ENCODE measurements around the gene CRISPLD2.

The CRISPLD2 gene

DNA sequence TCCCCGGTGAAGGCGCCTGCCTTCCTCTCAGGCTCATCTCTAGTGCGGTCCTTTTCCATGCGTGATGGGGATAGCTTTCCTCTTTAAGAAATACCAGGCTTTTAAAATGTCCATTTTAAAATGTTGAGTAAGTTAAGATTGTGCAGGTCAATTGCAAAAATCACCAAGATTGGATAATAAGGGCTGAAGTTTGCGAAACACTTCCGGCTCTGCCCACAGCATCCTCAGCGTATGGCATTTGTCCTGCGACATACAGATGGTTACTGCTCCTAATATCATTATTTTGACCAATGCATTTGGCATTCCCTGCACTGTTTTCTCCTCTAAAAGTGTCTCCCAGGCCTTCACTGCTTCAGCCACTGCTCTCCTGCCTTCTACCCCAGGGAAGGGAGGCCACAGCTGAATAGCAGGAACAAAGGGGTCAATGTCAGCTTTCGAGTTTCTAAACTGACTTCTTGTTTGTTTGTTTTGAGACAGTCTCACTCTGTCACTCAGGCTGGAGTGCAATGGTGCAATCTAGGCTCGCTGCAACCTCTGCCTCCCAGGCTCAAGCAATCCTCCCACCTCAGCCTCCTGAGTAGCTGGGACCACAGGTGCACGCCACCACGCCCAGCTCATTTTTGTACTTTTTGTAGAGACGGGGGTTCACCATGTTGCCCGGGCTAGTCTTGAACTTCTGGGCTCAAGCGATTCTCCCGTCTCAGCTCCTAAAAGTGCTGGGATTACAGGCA is 91.9 kb downstream of the CRISPLD2 start:
- no peaks in the 10 kb centered on the region for H3K9me3 ChIP-seq
- intact Hi-C loops (cut with DNase I; ENCODE audit: low total_unique reads): no loop called here
- no peak overlapping the region for H3K27ac ChIP-seq
- no peak overlapping the region for H3K4me3 ChIP-seq
- no peak for DNase-seq
- H3K27me3 ChIP-seq: peaks cover 0 to 14% of the 10 kb centered on the region in 2 donors
- TF ChIP-seq, protein P1, sequence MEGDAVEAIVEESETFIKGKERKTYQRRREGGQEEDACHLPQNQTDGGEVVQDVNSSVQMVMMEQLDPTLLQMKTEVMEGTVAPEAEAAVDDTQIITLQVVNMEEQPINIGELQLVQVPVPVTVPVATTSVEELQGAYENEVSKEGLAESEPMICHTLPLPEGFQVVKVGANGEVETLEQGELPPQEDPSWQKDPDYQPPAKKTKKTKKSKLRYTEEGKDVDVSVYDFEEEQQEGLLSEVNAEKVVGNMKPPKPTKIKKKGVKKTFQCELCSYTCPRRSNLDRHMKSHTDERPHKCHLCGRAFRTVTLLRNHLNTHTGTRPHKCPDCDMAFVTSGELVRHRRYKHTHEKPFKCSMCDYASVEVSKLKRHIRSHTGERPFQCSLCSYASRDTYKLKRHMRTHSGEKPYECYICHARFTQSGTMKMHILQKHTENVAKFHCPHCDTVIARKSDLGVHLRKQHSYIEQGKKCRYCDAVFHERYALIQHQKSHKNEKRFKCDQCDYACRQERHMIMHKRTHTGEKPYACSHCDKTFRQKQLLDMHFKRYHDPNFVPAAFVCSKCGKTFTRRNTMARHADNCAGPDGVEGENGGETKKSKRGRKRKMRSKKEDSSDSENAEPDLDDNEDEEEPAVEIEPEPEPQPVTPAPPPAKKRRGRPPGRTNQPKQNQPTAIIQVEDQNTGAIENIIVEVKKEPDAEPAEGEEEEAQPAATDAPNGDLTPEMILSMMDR (IDR thresholded peaks at IDR 0.05): no peak
- H3K36me3 ChIP-seq: no peaks in the 10 kb centered on the region
- no peaks in the 10 kb centered on the region for H3K4me1 ChIP-seq

- intact Hi-C loops (cut with DNase I; ENCODE audit: low total_unique reads): no loop called here
- TF ChIP-seq, protein P1 (IDR thresholded peaks at IDR 0.05): no peak
- Histone ChIP-seq H3K27ac (no peak overlapping the region), H3K4me1 (no peaks in the 10 kb centered on the region), H3K4me3 (no peak overlapping the region), H3K36me3 (no peaks in the 10 kb centered on the region), H3K9me3 (no peaks in the 10 kb centered on the region), H3K27me3 (peaks cover 0 to 17% of the 10 kb centered on the region in 2 donors)
- DNase-seq: peak; percentile 84 to 87
Measured at GRCh38 chr16:84913315-84913714, 93.5 kb downstream of the CRISPLD2 start.

DNA sequence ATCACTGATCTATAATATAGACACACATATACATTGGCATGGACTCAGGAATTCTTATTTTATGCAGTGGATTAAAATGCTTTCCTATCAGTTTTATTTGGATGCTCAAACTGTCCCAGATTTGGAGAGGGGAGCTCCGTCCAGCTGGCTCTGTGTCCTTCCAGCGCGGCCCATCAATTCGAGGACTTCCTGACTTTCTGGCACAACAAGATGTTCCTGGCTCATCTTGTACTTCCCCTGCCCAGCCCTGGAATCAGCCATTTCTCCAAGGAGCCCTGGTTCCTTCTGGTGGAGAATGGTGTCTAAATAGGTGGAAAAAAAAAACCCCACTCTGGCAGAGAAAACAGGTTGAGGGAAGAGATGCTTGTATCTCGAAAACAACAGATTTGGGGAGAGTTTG is 94.5 kb downstream of the CRISPLD2 start:
- Histone ChIP-seq H3K27ac (no peak overlapping the region), H3K9me3 (no peaks in the 10 kb centered on the region), H3K36me3 (no peaks in the 10 kb centered on the region), H3K27me3 (peaks cover 0 to 17% of the 10 kb centered on the region in 2 donors), H3K4me1 (no peaks in the 10 kb centered on the region), H3K4me3 (no peak overlapping the region)
- peak; percentile 72 to 82 for DNase-seq
- intact Hi-C loops (cut with DNase I; ENCODE audit: low total_unique reads): no loop called here
- TF ChIP-seq, protein P1 (IDR thresholded peaks at IDR 0.05): no peak

DNA sequence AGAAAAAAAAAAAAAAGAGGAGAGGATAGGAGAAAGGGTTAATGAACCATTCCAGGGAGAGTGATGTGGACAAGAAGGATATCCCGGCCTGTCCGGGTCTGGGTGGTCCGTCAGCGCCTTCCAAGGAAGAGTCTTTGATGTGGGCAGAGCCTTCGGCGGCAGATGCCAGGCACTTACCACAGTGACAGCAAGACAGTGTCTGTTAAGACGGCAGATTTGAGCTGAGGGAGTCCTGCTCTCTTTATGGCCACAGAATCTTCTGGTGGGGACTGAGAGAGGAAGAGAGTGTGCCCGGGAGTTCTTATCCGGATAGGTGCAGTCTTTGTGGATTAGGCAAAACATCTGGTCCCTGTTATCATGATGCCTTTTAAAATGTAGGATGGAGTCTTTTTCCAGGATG is 96.4 kb downstream of the CRISPLD2 start:
- Histone ChIP-seq H3K9me3 (no peaks in the 10 kb centered on the region), H3K4me1 (no peaks in the 10 kb centered on the region), H3K4me3 (no peak overlapping the region), H3K27me3 (peaks cover 0 to 17% of the 10 kb centered on the region in 2 donors), H3K36me3 (no peaks in the 10 kb centered on the region), H3K27ac (no peak overlapping the region)
- intact Hi-C loops (cut with DNase I; ENCODE audit: low total_unique reads): no loop called here
- DNase-seq: no peak
- TF ChIP-seq, protein P1 (IDR thresholded peaks at IDR 0.05): no peak

DNA sequence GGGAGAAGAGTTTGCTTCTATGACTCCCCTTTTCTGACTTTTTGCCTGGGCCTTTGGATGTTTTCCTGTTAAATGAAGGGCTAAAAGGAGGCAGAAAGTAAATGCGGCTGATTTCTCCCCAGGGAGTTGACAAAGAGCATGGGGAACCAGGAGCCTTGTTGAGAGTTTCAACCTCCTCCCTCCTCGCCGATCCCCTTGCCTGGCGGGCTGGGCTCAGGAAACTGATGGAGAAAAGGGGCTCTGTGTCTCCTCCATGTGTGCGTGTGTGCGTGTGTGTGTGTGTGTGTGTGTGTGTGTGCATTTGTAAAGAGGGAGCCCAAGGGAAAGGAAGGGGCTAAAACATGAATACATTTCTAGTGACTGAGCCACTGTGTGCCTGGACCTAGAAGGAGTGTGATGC is 97.1 kb downstream of the CRISPLD2 start:
- H3K27me3 ChIP-seq: peaks cover 0 to 17% of the 10 kb centered on the region in 2 donors
- H3K9me3 ChIP-seq: no peaks in the 10 kb centered on the region
- no peak overlapping the region for H3K4me3 ChIP-seq
- intact Hi-C loops (cut with DNase I; ENCODE audit: low total_unique reads): no loop called here
- TF ChIP-seq, protein P1 (IDR thresholded peaks at IDR 0.05): no peak
- no peaks in the 10 kb centered on the region for H3K4me1 ChIP-seq
- DNase-seq: no peak
- no peak overlapping the region for H3K27ac ChIP-seq
- H3K36me3 ChIP-seq: no peaks in the 10 kb centered on the region
